ENCODE data around the gene CSF3. TPM values are rescaled to one million over a fixed set of nuclear protein-coding genes. Genes with fewer than 3 reads are reported as not detected.

The CSF3 gene
- total and polyA plus RNA-seq, 2 of the 13 experiments (the other 11 are each of a cell fraction or from before 2014, with no cell fraction given), result 0.09 TPM; not detected in 1

- TF ChIP-seq ETV5 (CRISPR knock-in tag; IDR thresholded peaks at IDR 0.05; ENCODE audit: borderline replicate concordance) (peak; percentile 59), KLF12 (CRISPR knock-in tag; IDR thresholded peaks at IDR 0.05; ENCODE audit: borderline replicate concordance) (peak; percentile 96), USF2 (IDR thresholded peaks at IDR 0.05; ENCODE audit: low read depth, low read length) (no peak), USF2 (CRISPR knock-in tag; IDR thresholded peaks at IDR 0.05; ENCODE audit: borderline replicate concordance) (peak; percentile 43; the same call in 1 of the 2 replicates), PBX2 (CRISPR knock-in tag; IDR thresholded peaks at IDR 0.05) (no peak), CENPBD1 (CRISPR knock-in tag; IDR thresholded peaks at IDR 0.05; ENCODE audit: borderline replicate concordance, low read depth) (no peak), ZNF646 (CRISPR knock-in tag; IDR thresholded peaks at IDR 0.05) (no peak), DDIT3 (CRISPR knock-in tag; IDR thresholded peaks at IDR 0.05) (0 out of 2 replicates have a peak, but pooled peaks have one; percentile 89), GATAD1 (CRISPR knock-in tag; IDR thresholded peaks at IDR 0.05) (peak; percentile 98), CC2D1A (CRISPR knock-in tag; IDR thresholded peaks at IDR 0.05) (peak; percentile 84; the same call in 1 of the 2 replicates), SSRP1 (CRISPR knock-in tag; IDR thresholded peaks at IDR 0.05) (no peak; the same call in 1 of the 2 replicates), DNMT1 (CRISPR knock-in tag; IDR thresholded peaks at IDR 0.05) (peak; percentile 99), ZNF550 (CRISPR knock-in tag; IDR thresholded peaks at IDR 0.05; ENCODE audit: borderline replicate concordance) (peak; percentile 96), TOPORS (CRISPR knock-in tag; IDR thresholded peaks at IDR 0.05) (peak; percentile 97), NPAS2 (CRISPR knock-in tag; IDR thresholded peaks at IDR 0.05; ENCODE audit: borderline replicate concordance) (0 out of 2 replicates have a peak, but pooled peaks have one; percentile 75), ZNF350 (CRISPR knock-in tag; IDR thresholded peaks at IDR 0.05; ENCODE audit: borderline replicate concordance, low read depth) (peak; percentile 99), ZMYM4 (CRISPR knock-in tag; IDR thresholded peaks at IDR 0.05) (peak; percentile 87)
Measured at GRCh38 chr17:39980351-39981206, 34.7 kb upstream of the CSF3 start, which contains the start of gene PSMD3 (continued).

All from HepG2 (cell line).